Prostate gland (tissue), 2 donors: ENCODE measurements around the gene PTGES3.

Experiments
- CTCF ChIP-seq, 4 experiments: fragments of 200-600 bp in 2 of 4; fragments of 450-650 bp in 2 of 4; sonication (generic) in 2 of 4; IDR thresholded peaks; 1 replicate in 3 of 4; 2 replicates in 1 of 4; pipeline ENCODE4 v1.5.1; 2016 to 2019; ENCODE audit warnings: antibody characterized with exemption in 4 of 4, mild to moderate bottlenecking in 2 of 4, moderate library complexity in 2 of 4
- POLR2A ChIP-seq: fragments of 450-650 bp; IDR thresholded peaks from one replicate; pipeline ENCODE4 v1.6.1; 2016; ENCODE audit warnings: antibody characterized with exemption, mild to moderate bottlenecking
- POLR2AphosphoS5 ChIP-seq: sonication (generic); formaldehyde crosslinking; IDR thresholded peaks from one replicate; pipeline ENCODE4 v1.6.1; 2017; ENCODE audit warnings: antibody characterized with exemption

- no peak for TF ChIP-seq CTCF (IDR thresholded peaks at IDR 0.05)
- no peak for TF ChIP-seq POLR2AphosphoS5
- no peak for TF ChIP-seq POLR2A
These were observed 9.2 kb downstream of the PTGES3 start for GRCh38 chr12:56678852-56679251.
